GM18505 (cell line): ENCODE results near the gene TPGS1.

Experiments used
- ATAC-seq: cut with Tn5 transposase; IDR thresholded peaks from one replicate; pipeline ENCODE4 v1.9.1; 2021; ENCODE audit not compliant: unreplicated experiment
- POLR2A ChIP-seq: IDR thresholded peaks from 4 replicates; pipeline ENCODE4 v1.6.1; 2011; ENCODE audit warnings: borderline replicate concordance; ENCODE audit not compliant: insufficient read depth, insufficient read length; ENCODE audit errors: extremely low read depth

TPGS1 gene

DNA sequence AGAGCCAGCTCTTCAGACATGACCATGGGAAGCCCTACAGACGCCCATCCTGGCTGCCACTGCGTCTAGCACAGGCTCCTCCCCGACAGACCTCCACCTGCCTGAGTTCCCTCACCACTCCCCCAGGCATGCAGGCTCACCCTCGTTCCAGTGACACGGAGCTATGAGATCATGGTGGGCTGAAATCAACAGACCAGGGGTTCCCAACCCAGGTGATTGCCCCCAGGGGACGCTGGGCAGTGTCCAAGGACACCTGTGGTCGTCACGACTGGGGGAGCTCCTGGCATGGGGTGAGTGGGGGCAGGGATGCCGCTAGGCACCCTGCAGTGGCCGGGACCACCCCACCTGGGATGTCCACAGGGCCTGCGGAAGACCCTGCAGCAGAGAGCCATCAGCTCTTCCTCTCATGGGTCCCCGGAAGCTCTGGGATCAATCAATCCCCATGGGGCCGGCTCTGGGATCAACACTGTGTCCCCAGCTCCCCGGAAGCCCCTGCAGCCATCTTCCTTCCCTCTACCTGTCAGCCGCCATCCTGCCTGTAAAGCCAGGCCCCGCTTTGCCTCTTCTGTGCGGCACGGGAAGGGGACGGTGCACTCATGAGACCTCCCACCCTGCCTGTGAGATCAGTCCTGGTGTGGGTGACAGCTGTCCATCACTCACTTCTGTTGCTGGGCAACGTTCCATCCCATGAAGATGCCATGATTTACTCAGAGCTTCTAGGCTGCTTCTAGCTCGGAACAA is 23.8 kb upstream of the TPGS1 start:
- no peak for ATAC-seq
- no peak for TF ChIP-seq POLR2A

- ATAC-seq = no peak
- no peak for TF ChIP-seq POLR2A
These were observed 22.8 kb upstream of the TPGS1 start for GRCh38 chr19:484494-484893.

DNA sequence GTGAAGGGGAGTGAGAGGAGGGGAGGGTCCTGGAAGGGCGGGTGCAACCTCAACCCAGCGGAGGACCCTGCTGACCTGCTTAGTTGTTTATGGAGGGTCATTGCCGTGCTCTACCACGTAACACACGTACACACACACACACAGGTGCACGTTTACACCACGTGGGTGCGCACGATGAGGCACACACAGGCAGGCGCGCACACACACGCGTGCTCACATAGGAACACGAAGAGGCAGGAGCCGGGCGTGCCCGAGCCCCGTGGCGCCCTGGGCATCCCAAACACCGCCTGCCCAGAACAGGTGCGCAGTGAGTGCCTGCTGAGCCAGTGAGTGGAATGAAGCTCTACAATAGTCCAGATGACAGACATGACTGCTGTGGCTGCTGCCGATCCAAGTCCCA is 22.2 kb upstream of the TPGS1 start:
- TF ChIP-seq POLR2A = no peak
- ATAC-seq = no peak

DNA sequence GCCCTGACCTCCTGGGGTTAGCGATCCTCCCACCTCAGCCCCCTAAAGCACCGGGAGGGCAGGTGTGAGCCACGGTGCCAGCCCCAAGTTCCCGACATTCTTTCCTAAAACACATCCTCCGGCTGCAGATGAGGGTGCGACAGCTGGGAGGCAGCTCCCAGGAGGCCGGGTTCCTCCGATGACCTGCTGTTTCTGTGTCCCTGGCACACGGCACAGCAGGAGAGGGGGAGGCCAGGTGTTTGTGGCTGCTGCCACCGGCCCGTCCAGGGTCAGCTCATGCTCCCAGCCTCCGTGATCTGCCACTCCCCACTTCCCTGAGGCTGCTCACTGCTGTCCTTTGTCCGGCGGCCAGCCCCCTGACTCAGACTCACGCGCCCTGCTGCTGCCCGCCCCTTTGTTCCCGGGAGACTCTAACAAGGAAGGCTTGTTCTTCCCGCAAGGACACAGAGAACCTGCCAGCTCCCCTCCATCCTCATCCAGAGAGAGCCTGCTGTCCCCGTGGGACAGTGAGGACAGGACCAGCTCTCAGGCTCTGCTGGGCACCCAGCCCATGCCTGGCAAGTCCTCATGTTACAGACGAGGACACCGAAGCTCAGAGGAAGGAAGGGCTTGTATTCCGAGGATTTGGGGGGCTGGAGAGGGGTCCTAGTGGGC is 21.6 kb upstream of the TPGS1 start:
- ATAC-seq = no peak
- TF ChIP-seq POLR2A = no peak

DNA sequence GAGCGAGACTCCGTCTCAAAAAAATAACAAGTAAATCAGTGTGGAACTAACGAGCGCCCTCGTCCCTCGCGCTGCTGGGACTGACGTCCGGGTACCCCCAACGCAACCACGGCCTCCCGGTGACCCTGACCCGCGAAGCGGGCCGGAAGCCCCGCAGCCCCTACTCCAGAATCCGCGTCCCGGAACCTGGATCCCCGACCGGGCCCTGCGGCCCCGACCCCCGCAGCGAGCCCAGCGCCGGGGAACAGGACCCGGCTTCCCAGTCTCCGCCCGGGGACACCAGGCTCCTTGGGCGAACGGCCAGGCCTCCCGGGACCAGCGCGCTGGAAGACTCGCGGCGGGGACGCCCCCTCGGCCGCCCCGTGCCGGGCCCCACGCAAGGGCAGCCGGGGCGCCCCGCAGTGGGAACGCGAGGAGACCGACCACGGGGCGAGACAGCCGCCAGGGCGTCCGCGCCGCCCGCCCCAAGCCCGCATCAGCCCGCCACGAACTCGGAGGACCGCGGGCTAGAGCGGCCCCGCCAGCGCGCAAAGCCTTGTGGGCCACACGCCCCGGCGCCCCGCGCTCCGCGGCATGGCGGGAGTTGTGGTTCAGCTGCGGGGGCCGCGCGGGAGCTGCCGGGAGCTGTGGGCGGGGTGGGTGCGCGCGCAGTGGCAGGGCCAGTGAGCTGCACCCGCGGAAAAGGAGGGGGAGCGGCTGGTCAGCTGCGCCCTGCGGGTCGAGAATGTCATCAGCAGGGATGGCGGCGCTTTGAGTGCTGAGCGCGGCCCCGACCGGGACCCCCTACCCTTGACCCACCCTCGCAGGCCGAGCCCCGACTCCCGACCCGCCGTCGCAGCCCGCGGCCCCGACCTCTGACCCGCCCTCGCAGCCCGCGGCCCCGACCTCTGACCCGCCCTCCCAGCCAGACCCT is 18.5 kb upstream of the TPGS1 start:
- TF ChIP-seq POLR2A = peak; percentile 86
- ATAC-seq = peak; percentile 73

DNA sequence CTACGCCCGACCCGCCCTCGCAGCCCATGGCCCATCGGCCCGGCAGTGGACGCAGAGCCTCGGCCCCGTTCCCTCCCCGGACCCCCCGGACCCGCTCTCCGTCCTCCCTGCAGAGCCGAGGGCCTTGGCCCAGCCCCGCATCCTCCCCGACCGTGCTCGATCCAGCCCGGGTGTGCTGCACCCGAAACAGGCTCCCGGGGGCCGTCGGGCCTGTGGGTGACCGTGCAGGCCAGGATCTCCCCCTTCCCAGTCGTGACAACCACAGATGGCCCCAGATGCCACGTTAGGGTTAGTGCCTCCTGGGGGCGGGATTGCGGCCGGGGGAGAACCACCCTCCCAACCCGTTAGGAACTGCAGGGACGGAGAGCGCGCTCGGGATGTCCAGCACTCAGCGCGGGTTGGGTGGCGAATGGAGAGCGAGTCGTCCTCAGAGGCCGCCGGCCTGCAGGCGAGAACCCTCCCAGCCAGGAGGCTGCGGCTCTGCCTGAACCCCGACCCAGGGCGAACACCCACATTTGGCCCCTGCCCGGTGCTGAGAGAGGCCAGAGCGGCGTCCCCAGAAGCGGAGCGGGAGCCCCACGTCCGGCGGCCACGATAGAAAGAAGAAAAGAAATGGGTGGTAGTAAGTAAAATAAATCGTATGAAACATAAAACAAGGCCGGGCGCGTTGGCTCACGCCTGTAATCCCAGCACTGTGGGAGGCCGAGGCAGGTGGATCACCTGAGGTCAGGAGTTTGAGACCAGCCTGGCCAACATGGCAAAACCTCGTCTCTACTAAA is 17.7 kb upstream of the TPGS1 start:
- peak; percentile 9 for ATAC-seq
- no peak for TF ChIP-seq POLR2A

DNA sequence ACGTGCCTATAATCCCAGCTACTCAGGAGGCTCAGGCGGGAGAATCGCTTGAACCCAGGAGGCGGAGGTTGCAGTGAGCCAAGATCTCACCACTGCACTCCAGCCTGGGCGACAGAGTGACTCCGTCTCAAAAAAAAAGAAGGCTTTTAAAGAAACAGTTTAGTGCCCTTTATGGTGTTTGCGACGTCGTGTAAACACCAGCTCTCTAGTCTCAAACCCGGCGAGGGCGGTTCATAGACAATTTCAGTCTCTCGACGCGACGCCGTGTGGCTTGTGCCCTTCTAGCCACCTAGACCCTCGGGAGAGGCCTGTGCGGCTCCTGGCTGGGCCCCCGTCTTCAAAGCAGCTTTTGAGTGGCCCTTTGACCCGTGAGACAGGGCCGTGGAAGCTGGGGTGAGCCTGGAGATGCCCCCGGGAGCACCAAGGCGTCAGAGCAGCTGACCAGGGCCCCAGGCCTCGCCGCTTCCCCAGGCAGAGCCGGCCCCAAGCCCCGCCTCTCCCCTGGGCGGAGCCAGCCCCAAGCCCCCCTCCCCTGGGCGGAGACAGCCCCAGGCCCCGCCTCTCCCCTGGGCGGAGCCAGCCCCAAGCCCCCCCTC is 16.1 kb upstream of the TPGS1 start:
- no peak for ATAC-seq
- TF ChIP-seq POLR2A = no peak

GRCh38 chr19:492091-492531 is 15.2 kb upstream of the TPGS1 start:
- ATAC-seq = no peak

GRCh38 chr19:493391-494170 is 13.7 kb upstream of the TPGS1 start:
- no peak for ATAC-seq
- TF ChIP-seq POLR2A = no peak

More at GRCh38 chr19:492091-492531, 15.2 kb upstream of the TPGS1 start:
- TF ChIP-seq POLR2A = no peak

DNA sequence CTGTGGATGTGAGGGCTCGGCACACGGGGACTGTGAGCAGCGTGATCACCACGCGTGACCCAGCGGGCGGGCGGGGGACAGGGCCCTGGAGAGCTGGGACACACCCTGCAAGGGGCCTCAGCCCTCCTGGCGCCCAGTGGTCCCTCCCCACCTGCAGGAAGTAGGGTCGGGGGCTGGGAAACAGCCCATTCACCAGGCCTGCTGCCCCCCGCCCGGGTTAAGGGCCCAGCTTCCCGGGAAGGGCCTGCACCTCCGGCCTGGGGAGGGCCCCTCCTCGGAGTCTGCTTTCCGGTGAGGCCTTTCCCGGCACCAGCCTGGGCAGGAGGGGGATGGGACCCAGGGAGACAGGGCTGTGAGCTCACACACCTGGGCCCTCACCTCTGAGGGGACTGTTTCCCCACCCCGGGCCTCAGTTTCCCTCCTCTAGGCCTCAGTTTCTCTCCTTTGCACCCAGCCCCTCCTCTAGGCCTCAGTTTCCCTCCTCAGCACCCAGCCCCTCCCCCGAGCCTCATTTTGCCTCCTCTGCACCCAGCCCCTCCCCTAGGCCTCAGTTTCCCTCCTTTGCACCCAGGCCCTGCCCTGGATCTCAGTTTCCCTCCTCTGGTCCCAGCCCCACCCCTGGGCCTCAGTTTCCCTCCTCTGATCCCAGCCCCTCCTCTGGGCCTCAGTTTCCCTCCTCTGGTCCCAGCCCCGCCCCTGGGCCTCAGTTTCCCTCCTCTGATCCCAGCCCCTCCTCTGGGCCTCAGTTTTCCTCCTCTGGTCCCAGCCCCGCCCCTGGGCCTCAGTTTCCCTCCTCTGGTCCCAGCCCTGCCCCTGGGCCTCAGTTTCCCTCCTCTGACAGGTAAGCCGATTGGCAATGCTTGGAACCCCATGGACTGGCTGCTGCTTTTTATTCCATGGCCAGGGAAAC is 12.9 kb upstream of the TPGS1 start:
- ATAC-seq = no peak
- no peak for TF ChIP-seq POLR2A

DNA sequence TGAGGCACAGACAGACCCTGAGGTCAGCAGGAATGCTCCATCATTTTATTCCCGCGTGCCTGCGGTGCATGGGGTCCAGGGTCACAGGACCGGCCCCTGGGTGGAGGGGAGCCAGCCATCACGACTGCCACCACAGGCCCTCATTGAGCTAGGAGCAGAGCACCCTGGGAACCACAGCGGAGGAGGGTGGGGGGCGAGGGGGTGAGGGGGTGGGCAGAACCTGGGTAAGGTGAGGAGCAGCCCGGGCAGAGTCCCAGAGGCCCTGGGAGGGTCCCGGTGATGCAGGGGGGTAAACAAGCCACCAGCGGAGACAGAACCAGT is 12.3 kb upstream of the TPGS1 start:
- no peak for TF ChIP-seq POLR2A
- ATAC-seq = no peak
